Measurements from ENCODE around the gene ATIC. TPM values are rescaled to one million over a fixed set of nuclear protein-coding genes. Genes with fewer than 3 reads are reported as not detected.

The ATIC gene
- polyA plus RNA-seq, 2 of the 4 experiments (the other 2 are of a cell fraction) = 298 to 328 TPM

DNA sequence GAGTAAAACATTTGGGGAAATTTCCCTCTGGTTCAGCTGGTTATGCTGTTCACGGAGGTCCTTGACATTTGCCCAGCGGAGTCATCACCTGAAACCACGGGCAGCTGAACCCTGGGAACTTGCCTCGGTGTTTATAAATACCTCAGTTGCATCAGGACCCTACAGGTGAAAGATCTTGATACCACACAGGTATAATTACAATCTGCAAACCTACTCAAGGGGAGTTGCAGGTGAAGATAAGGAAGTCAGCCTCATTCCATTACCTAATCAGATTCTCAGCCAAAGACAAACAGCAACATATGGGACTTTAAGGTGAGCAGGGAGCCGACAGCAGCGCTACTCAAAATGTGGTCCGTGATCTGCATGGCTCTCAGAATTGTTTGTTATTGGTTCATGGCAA lies 37.0 kb upstream of the ATIC start:
- WGBS (ENCODE audit: missing lambda C conversion rate) = 78% methylated on average over 7 of the region's 7 CpGs
- ChIA-PET CTCF (interaction anchor here (1.2 kb wide), 1 partner anchor 656 kb away, joined by 4 read pairs; no protein-coding TSS in a partner anchor), POLR2A (no interaction called here)
- H3K27ac ChIP-seq = no peak overlapping the region
- TF ChIP-seq RARB (CRISPR knock-in tag; IDR thresholded peaks at IDR 0.05) (no peak), ZSCAN20 (CRISPR knock-in tag; IDR thresholded peaks at IDR 0.05) (no peak), CBX2 (IDR thresholded peaks at IDR 0.05; ENCODE audit: borderline replicate concordance, low read depth) (no peak), EP300 (IDR thresholded peaks at IDR 0.05) (no peak), POLR2A (IDR thresholded peaks at IDR 0.05; ENCODE audit: low read length) (no peak), RFX5 (IDR thresholded peaks at IDR 0.05) (no peak)
- TF ChIP-seq, protein P1, sequence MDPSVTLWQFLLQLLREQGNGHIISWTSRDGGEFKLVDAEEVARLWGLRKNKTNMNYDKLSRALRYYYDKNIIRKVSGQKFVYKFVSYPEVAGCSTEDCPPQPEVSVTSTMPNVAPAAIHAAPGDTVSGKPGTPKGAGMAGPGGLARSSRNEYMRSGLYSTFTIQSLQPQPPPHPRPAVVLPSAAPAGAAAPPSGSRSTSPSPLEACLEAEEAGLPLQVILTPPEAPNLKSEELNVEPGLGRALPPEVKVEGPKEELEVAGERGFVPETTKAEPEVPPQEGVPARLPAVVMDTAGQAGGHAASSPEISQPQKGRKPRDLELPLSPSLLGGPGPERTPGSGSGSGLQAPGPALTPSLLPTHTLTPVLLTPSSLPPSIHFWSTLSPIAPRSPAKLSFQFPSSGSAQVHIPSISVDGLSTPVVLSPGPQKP (IDR thresholded peaks at IDR 0.05; ENCODE audit: low read depth, low read length) = no peak
- no peak for FAIRE-seq
- DNase-seq (ENCODE audit: low read depth in 1 of 2, low spot score in 1 of 2) = no peak
- no peak overlapping the region for H3K4me2 ChIP-seq
- no peak overlapping the region for H3K4me3 ChIP-seq
- no peaks in the 10 kb centered on the region for H3K9me3 ChIP-seq
- no peaks in the 10 kb centered on the region for H3K4me1 ChIP-seq
- no peak for ATAC-seq

DNA sequence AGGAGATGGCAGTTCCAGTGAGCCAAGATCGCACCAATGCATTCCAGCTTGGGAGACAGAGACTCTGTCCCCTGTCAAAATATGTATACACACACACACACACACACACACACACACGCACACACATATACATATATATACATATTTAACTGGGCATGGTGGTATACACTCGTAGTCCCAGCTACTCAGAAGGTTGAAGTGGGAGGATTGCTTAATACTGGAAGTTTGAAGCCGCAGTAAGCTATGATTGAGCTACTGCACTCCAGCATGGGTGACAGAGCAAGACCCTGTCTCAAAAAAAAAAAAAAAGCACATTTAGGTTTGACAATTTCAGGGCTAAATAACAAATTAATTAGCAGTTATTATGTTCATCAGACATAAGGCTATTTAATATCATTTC lies 36.0 kb upstream of the ATIC start:
- ATAC-seq = no peak
- no peak for FAIRE-seq
- no peak for DNase-seq (ENCODE audit: low read depth in 1 of 2, low spot score in 1 of 2)
- 86% methylated on average over 4 of the region's 4 CpGs for WGBS (ENCODE audit: missing lambda C conversion rate)
- Histone ChIP-seq H3K9me3 (no peaks in the 10 kb centered on the region), H3K4me1 (no peaks in the 10 kb centered on the region), H3K4me2 (no peak overlapping the region), H3K27ac (no peak overlapping the region), H3K4me3 (no peak overlapping the region)
- TF ChIP-seq TFCP2L1 (CRISPR knock-in tag; IDR thresholded peaks at IDR 0.05) = no peak
- no peak for TF ChIP-seq SREBF2 (IDR thresholded peaks at IDR 0.05)
- TF ChIP-seq RARB (CRISPR knock-in tag; IDR thresholded peaks at IDR 0.05) = no peak
- no peak for TF ChIP-seq CBX8 (IDR thresholded peaks at IDR 0.05)
- no peak for TF ChIP-seq NPAS2 (CRISPR knock-in tag; IDR thresholded peaks at IDR 0.05; ENCODE audit: borderline replicate concordance)
- no peak for TF ChIP-seq MAFK (IDR thresholded peaks at IDR 0.05; ENCODE audit: partially characterized antibody)
- no peak for TF ChIP-seq NFE2L2 (conservative IDR thresholded peaks at IDR 0.05; ENCODE audit: low read length)
- TF ChIP-seq, protein P2, sequence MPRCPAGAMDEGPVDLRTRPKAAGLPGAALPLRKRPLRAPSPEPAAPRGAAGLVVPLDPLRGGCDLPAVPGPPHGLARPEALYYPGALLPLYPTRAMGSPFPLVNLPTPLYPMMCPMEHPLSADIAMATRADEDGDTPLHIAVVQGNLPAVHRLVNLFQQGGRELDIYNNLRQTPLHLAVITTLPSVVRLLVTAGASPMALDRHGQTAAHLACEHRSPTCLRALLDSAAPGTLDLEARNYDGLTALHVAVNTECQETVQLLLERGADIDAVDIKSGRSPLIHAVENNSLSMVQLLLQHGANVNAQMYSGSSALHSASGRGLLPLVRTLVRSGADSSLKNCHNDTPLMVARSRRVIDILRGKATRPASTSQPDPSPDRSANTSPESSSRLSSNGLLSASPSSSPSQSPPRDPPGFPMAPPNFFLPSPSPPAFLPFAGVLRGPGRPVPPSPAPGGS (IDR thresholded peaks at IDR 0.05) = no peak
- no peak for TF ChIP-seq KDM1A (IDR thresholded peaks at IDR 0.05; ENCODE audit: low read depth)
- TF ChIP-seq POLR2A (IDR thresholded peaks at IDR 0.05; ENCODE audit: low read length) = no peak
- no peak for TF ChIP-seq ZNF302 (CRISPR knock-in tag; IDR thresholded peaks at IDR 0.05)
- no peak for TF ChIP-seq EP300 (IDR thresholded peaks at IDR 0.05)
- no peak for TF ChIP-seq HEYL (CRISPR knock-in tag; IDR thresholded peaks at IDR 0.05)
- TF ChIP-seq CEBPB (IDR thresholded peaks at IDR 0.05) = no peak
- ChIA-PET POLR2A (no interaction called here), CTCF (interaction anchor here (1.2 kb wide), 1 partner anchor 655 kb away, joined by 4 read pairs; no protein-coding TSS in a partner anchor)

DNA sequence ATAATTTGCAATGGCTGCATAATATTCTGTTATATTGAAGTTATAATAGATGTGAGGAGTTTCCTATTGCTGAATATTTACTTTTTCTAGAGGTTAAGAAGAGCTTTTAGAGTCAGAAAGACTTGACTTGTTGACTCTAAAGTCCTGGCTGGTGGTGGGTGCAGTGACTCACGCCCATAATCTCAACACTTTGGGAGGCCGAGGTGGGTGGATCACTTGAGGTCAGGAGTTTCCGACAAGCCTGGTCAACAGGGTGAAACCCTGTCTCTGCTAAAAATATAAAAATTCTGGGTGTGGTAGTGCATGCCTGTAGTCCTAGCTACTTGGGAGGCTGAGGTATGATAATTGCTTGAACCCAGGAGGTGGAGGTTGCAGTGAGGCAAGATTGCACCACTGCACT lies 33.9 kb upstream of the ATIC start:
- ChIA-PET POLR2A (no interaction called here), CTCF (interaction anchor here (1.7 kb wide), 1 partner anchor 8 kb away, joined by 9 read pairs; no protein-coding TSS in a partner anchor)
- H3K4me1 ChIP-seq = no peaks in the 10 kb centered on the region
- no peak overlapping the region for H3K27ac ChIP-seq
- WGBS (ENCODE audit: missing lambda C conversion rate) = 23% methylated on average over 3 of the region's 3 CpGs
- no peak overlapping the region for H3K4me3 ChIP-seq
- peak in 1 of 2 experiments; percentile 57 for DNase-seq (ENCODE audit: low read depth in 1 of 2, low spot score in 1 of 2)
- TF ChIP-seq MAFK (IDR thresholded peaks at IDR 0.05; ENCODE audit: partially characterized antibody) = peak; percentile 15
- no peak for TF ChIP-seq FOSL2 (IDR thresholded peaks at IDR 0.05)
- 0 out of 2 replicates have a peak, but pooled peaks have one; percentile 8 for TF ChIP-seq FOSL2 (CRISPR knock-in tag; IDR thresholded peaks at IDR 0.05)
- no peak for TF ChIP-seq ZSCAN20 (CRISPR knock-in tag; IDR thresholded peaks at IDR 0.05)
- H3K9me3 ChIP-seq = no peaks in the 10 kb centered on the region
- FAIRE-seq = no peak
- ATAC-seq = peak in 1 of 2 experiments; percentile 60; a peak in 3 of 6 replicates
- 0 out of 3 replicates have a peak overlapping the region, but pooled peaks have one; percentile 16 for H3K4me2 ChIP-seq

DNA sequence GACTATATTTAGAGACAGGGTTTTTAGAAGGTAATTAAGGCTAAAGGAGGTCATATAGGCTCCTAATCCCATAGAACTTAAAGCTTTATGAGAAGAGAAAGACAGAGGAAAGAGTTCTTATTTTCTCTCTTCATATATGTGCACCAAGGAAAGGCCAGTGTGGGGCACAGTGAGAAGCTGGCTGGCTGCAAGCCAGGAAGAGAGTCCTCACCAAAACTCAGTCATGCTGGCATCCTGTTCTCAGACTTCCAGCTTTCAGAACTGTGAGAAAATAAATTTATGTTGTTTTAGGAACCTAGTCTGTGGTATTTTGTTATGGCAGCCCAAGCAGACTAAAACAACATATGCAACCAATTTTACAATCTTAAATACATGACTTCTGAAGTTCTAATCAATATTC lies 31.5 kb upstream of the ATIC start:
- H3K4me3 ChIP-seq = no peak overlapping the region
- no peak overlapping the region for H3K27ac ChIP-seq
- FAIRE-seq = no peak
- TF ChIP-seq SREBF2 (IDR thresholded peaks at IDR 0.05) = no peak
- no peak for TF ChIP-seq NPAS2 (CRISPR knock-in tag; IDR thresholded peaks at IDR 0.05; ENCODE audit: borderline replicate concordance)
- TF ChIP-seq, protein P3, sequence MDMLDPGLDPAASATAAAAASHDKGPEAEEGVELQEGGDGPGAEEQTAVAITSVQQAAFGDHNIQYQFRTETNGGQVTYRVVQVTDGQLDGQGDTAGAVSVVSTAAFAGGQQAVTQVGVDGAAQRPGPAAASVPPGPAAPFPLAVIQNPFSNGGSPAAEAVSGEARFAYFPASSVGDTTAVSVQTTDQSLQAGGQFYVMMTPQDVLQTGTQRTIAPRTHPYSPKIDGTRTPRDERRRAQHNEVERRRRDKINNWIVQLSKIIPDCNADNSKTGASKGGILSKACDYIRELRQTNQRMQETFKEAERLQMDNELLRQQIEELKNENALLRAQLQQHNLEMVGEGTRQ (IDR thresholded peaks at IDR 0.05) = no peak
- no peak for TF ChIP-seq CBX8 (IDR thresholded peaks at IDR 0.05)
- no peak for TF ChIP-seq NFE2L2 (conservative IDR thresholded peaks at IDR 0.05; ENCODE audit: low read length)
- no peak for TF ChIP-seq HOXB5 (CRISPR knock-in tag; IDR thresholded peaks at IDR 0.05)
- no peak for TF ChIP-seq RAD21 (conservative IDR thresholded peaks at IDR 0.05 in 1 of 2, IDR thresholded peaks at IDR 0.05 in 1 of 2)
- TF ChIP-seq, protein P4, sequence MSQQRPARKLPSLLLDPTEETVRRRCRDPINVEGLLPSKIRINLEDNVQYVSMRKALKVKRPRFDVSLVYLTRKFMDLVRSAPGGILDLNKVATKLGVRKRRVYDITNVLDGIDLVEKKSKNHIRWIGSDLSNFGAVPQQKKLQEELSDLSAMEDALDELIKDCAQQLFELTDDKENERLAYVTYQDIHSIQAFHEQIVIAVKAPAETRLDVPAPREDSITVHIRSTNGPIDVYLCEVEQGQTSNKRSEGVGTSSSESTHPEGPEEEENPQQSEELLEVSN (IDR thresholded peaks at IDR 0.05; ENCODE audit: borderline replicate concordance, low read depth) = no peak
- TF ChIP-seq HEYL (CRISPR knock-in tag; IDR thresholded peaks at IDR 0.05) = no peak
- ChIA-PET CTCF (interaction anchor here (1.9 kb wide), 1 partner anchor 11 kb away, joined by 9 read pairs; no protein-coding TSS in a partner anchor), POLR2A (no interaction called here)
- no peaks in the 10 kb centered on the region for H3K9me3 ChIP-seq
- no peaks in the 10 kb centered on the region for H3K4me1 ChIP-seq
- ATAC-seq = no peak
- DNase-seq (ENCODE audit: low read depth in 1 of 2, low spot score in 1 of 2) = no peak
- H3K4me2 ChIP-seq = no peak overlapping the region

Data from A549 (cell line).